Testis (tissue), 3 donors: ENCODE measurements around the gene PROK1. TPM values are rescaled to one million over a fixed set of nuclear protein-coding genes. Genes with fewer than 3 reads are reported as not detected.

Experiments used
- DNase-seq: peaks from one replicate; pipeline ENCODE4 v3.0.0-alpha.2; 2019
- H3K27ac ChIP-seq, 2 donors: fragments of 200-600 bp; sonication (generic); one replicate each; pipeline ENCODE4 v1.5.1; 2019
- H3K27me3 ChIP-seq: fragments of 200-600 bp; sonication (generic); one replicate; pipeline ENCODE4 v1.5.1; 2019
- H3K36me3 ChIP-seq: fragments of 200-600 bp; sonication (generic); one replicate; pipeline ENCODE4 v1.5.1; 2017; ENCODE audit warnings: low read depth; ENCODE audit errors: missing control alignments
- H3K4me1 ChIP-seq: fragments of 200-600 bp; sonication (generic); one replicate; pipeline ENCODE4 v1.5.1; 2019
- H3K4me3 ChIP-seq, 2 donors: fragments of 200-600 bp; sonication (generic); one replicate each; pipeline ENCODE4 v1.5.1; 2017 to 2019
- H3K9me3 ChIP-seq: fragments of 200-600 bp; sonication (generic); one replicate; pipeline ENCODE4 v1.5.1; 2017
- POLR2A ChIP-seq: fragments of 450-650 bp; IDR thresholded peaks from one replicate; pipeline ENCODE4 v1.6.1; 2017; ENCODE audit warnings: antibody characterized with exemption, mild to moderate bottlenecking, moderate library complexity
- whole genome bisulfite sequencing, 2 donors: methylation state at CpG; one replicate each; pipeline ENCODE4 v1.1.5; 2018; 5-methylcytosine and 5-hydroxymethylcytosine counted together
- intact Hi-C: fragments of 100-400 bp; cut with DNase I; formaldehyde crosslinking; loops from one replicate; pipeline ENCODE4 v1.15.1; 2023; ENCODE audit warnings: low total_unique reads
- polyA plus RNA-seq: library from polyadenylated mRNA; stranded (reverse); fragments of 350-450 nt; fragmentation: Illumina TruSeq; extraction: RNeasy Lipid Tissue Mini Kit (QIAGEN cat#74804); gene quantifications from one replicate; pipeline ENCODE4 v1.2.3, GENCODE V29; 2014; ENCODE audit warnings: low read depth, low replicate concordance; ENCODE audit not compliant: insufficient read depth
- total RNA-seq, 2 donors: library from RNA; depleted of rRNA; stranded (reverse); fragments of >200 nt; gene quantifications; one replicate each; pipeline ENCODE4 v1.2.3, GENCODE V29; 2016
- TF ChIP-seq, protein P1 (sequence below), 3 experiments: fragments of 450-650 bp in 2 of 3; fragments of 200-600 bp in 1 of 3; sonication (generic) in 1 of 3; IDR thresholded peaks; one replicate each; pipeline ENCODE4 v1.5.1; 2016 to 2019; ENCODE audit warnings: antibody characterized with exemption in 3 of 3, mild to moderate bottlenecking in 2 of 3, moderate library complexity in 1 of 3

Gene PROK1
- total and polyA plus RNA-seq, 3 donors from 2014 or later: 50.4 to 85.5 (median 70.6) TPM

- intact Hi-C loops: no loop called here
- TF ChIP-seq POLR2A: no peak
- TF ChIP-seq, protein P1, sequence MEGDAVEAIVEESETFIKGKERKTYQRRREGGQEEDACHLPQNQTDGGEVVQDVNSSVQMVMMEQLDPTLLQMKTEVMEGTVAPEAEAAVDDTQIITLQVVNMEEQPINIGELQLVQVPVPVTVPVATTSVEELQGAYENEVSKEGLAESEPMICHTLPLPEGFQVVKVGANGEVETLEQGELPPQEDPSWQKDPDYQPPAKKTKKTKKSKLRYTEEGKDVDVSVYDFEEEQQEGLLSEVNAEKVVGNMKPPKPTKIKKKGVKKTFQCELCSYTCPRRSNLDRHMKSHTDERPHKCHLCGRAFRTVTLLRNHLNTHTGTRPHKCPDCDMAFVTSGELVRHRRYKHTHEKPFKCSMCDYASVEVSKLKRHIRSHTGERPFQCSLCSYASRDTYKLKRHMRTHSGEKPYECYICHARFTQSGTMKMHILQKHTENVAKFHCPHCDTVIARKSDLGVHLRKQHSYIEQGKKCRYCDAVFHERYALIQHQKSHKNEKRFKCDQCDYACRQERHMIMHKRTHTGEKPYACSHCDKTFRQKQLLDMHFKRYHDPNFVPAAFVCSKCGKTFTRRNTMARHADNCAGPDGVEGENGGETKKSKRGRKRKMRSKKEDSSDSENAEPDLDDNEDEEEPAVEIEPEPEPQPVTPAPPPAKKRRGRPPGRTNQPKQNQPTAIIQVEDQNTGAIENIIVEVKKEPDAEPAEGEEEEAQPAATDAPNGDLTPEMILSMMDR (IDR thresholded peaks at IDR 0.05): no peak
- DNase-seq: no peak
- H3K4me1 ChIP-seq: peaks cover 38% of the 10 kb centered on the region
- 95 to 100% methylated on average over 1 of the region's 1 CpG for WGBS, 2 donors
- no peak overlapping the region for H3K4me3 ChIP-seq
- no peaks in the 10 kb centered on the region for H3K36me3 ChIP-seq
- H3K27ac ChIP-seq: no peak overlapping the region
- no peaks in the 10 kb centered on the region for H3K27me3 ChIP-seq
- no peaks in the 10 kb centered on the region for H3K9me3 ChIP-seq
Measured at GRCh38 chr1:110418729-110419128, 32.2 kb upstream of the PROK1 start.

DNA sequence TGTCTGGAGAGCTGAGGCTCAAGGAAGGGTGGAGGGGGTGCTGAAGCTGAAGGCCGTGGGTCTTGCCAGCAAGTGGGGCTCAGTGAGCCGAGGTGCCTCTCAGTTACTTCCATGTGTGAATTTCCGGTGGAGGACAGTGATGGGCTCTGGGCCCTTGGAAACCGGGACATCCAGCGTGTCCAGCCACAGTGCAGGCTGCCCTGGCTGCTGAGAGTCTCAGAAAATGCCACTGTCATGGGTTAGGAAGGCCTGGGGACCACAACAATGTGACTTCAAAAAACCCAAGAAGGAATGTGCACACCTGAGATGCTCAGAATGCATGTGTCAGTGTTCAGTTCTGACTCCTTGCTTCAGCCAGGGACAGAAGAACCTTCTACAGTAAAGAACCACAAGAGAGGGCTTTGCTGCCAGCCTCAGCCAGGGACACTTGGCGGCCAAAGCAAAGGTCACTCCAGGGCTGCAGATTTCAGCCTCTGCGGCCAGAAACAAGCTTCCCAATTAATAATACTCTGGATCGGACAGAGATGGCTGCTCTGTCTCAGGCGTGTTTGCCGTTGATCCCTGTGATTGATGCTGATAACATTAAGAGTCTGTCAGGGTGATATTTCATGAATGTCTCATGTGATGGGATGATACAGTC is 30.8 kb upstream of the PROK1 start:
- 89% methylated on average over 10 of the region's 10 CpGs for WGBS, 2 donors
- no peak for DNase-seq
- H3K27ac ChIP-seq: peak overlapping the region in 1 of 2 donors; percentile 71

DNA sequence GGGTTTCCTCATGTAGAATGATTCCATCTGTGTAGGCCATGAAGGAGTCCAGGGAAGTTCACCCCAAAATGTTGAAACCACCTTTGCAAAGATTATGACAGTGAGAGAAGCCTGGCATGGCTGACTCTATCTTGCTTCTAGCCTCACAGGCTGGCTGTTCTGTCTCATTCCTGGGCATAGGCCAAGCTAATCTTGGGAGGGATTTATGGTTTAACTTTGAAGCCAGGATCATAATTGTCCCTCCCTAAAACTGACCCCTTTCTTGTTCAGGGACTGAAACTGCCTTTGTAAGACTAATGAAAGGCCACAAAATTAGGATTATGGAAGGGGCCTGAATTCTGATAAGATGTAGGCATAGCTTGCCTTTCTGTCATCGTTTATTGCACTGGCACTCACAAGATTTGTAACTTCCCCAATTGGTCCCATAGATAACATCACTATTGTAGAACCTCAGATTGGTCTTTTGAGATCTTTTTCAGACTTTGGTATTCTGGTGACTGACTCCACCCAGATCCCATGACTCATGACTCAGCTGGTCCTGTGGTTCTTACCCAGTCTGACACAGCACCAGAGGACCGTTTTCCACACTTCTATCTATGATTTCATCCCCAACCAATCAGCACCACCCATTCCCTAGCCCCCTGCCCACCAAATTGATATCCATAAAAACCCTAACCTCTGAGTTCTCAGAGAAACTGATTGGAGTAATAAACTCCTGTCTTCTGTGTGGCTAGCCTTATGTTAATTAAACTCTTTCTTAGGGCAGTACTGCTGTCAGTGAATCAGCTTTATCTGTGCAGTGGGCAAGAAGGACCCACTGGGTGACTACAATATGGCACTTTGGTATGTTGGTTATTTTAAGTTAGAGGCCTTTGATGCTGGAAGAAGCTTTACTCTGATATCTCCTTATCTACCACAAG is 29.8 kb upstream of the PROK1 start:
- 60 to 76% methylated on average over 2 of the region's 2 CpGs for whole genome bisulfite sequencing, 2 donors
- peak overlapping the region in 1 of 2 donors; percentile 71 for H3K27ac ChIP-seq
- TF ChIP-seq, protein P1 (IDR thresholded peaks at IDR 0.05): no peak
- TF ChIP-seq POLR2A: no peak
- H3K36me3 ChIP-seq: no peaks in the 10 kb centered on the region
- intact Hi-C loops: no loop called here
- H3K27me3 ChIP-seq: no peaks in the 10 kb centered on the region
- peak; percentile 47 for DNase-seq
- no peak overlapping the region for H3K4me3 ChIP-seq
- no peaks in the 10 kb centered on the region for H3K9me3 ChIP-seq
- peaks cover 36% of the 10 kb centered on the region for H3K4me1 ChIP-seq

More for the DNA sequence above, 30.8 kb upstream of the PROK1 start:
- Histone ChIP-seq H3K27me3 (no peaks in the 10 kb centered on the region), H3K36me3 (no peaks in the 10 kb centered on the region), H3K4me3 (no peak overlapping the region), H3K4me1 (peaks cover 33% of the 10 kb centered on the region), H3K9me3 (no peaks in the 10 kb centered on the region)
- intact Hi-C loops: no loop called here
- no peak for TF ChIP-seq POLR2A
- TF ChIP-seq, protein P1 (IDR thresholded peaks at IDR 0.05): no peak

DNA sequence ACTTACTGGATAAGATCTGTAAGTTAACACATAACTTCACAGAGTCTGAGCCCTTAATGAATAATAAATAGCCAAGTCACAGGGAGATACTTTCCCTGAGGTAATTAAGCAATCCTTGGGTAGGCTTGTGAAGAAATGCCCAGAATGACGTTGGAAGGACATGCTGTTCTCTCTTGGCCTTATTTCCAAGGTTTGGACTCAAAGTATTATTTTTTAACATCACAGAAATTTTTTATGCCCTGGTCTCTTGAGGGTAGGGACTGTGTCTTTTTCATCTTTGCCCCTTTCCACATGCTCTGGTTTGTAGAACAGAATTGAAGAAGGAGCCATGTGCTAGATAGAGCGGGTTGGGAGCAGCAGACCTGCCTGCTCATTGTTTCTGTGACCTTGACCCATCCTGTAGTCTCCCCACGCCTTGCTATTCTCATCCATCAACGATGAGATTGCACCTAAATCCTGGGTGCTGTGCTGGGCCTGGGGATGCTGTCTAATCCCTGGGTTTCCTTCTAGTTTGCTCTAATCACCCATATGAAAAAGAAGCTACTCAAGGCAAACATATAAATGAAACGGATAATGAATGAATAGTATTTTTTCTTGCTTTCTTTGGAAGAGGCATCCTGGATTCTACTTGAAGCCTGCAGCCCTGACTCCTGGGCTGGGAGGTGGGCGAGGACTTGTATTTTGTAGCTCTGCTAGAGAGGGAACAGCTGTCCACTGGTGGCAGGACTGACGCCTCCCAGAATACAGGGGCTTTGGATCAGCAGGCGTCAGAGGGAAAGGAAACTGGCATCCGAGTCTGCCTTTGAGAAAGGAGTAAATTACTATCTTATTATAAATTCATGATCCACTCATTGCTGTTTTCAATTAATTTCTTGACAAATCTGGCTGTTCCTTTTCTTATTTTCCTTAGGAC is 26.0 kb upstream of the PROK1 start:
- H3K36me3 ChIP-seq: no peaks in the 10 kb centered on the region
- TF ChIP-seq, protein P1 (IDR thresholded peaks at IDR 0.05): no peak
- no peak for TF ChIP-seq POLR2A
- peak; percentile 41 for DNase-seq
- H3K4me3 ChIP-seq: no peak overlapping the region
- 36 to 65% methylated on average over 9 of the region's 9 CpGs for WGBS, 2 donors
- intact Hi-C loops: no loop called here
- no peaks in the 10 kb centered on the region for H3K27me3 ChIP-seq
- H3K4me1 ChIP-seq: peaks cover 40% of the 10 kb centered on the region
- H3K27ac ChIP-seq: peak overlapping the region; percentile 49 to 79
- H3K9me3 ChIP-seq: no peaks in the 10 kb centered on the region
